DND-41 (cell line): ENCODE results near the gene TBCK.

Experiments used
- CTCF ChIP-seq: IDR thresholded peaks from 2 replicates; pipeline ENCODE4 v1.5.1; 2012; ENCODE audit warnings: borderline replicate concordance, low read length, moderate library complexity, mild to moderate bottlenecking; ENCODE audit not compliant: poor library complexity, severe bottlenecking; ENCODE audit errors: extremely low read depth
- EZH2 ChIP-seq: IDR thresholded peaks from 3 replicates; pipeline ENCODE4 v1.6.1; 2012; ENCODE audit warnings: borderline replicate concordance, low read depth, mild to moderate bottlenecking, moderate library complexity, low read length, inconsistent platforms; ENCODE audit not compliant: severe bottlenecking

DNA sequence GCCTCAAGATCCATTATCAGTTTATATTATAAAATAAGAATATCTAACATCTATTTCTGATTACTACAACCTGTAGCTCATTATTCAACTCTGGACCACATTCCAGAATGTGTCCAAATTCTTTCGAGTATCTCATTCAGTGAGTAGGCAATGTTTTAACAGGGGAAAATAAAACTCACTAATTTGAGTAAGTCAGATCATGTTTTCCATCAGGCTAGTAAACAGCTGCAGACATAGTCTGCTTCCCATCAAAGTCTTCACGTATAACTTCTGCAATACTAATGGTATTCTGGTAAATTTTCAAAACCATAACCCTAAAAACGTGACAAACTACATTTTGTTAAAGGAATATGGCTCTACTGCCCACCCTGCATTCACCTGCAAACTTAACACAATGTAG lies 31.8 kb downstream of the TBCK start:
- no peak for TF ChIP-seq CTCF
- no peak for TF ChIP-seq EZH2
